Measurements from ENCODE around the gene LRRC26. TPM values are rescaled to one million over a fixed set of nuclear protein-coding genes. Genes with fewer than 3 reads are reported as not detected.

The LRRC26 gene
- total and polyA plus RNA-seq, 2 donors: 0.05 to 0.28 TPM

DNA sequence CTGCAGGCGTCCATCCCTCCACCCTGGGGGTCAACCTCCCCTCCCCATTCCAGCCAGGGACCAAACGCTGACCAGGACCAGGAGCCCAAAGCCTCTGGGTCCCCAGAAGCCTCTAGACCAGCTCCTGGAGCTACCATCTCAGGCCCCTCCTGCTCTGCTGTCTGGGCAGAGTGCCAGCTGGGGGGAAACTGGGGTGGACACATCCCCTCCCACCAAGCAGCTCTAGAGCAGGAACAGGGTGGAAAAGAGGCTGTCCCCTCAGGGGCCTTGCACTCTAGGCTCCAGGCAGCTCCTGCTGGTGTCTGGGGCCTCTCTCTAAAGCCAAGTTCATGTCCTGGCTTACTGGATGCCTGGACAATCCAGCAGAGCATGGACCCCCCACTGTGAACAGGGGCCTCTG lies 23.0 kb upstream of the LRRC26 start:
- WGBS: 92% methylated on average over 2 of the region's 2 CpGs
- Histone ChIP-seq H3K9me3 (ENCODE audit: control insufficient read depth in 2 of 2, insufficient read depth in 1 of 2, low read length in 1 of 2) (no peaks in the 10 kb centered on the region), H3K27me3 (ENCODE audit: control insufficient read depth in 2 of 2, insufficient read depth in 1 of 2, low read length in 1 of 2) (peaks cover 0 to 5% of the 10 kb centered on the region in 2 donors), H3K4me3 (ENCODE audit: low read length in 2 of 2) (no peak overlapping the region), H3K36me3 (ENCODE audit: control insufficient read depth in 2 of 2, insufficient read depth in 2 of 2, low read length in 1 of 2) (peaks cover 19 to 26% of the 10 kb centered on the region in 2 donors), H3K27ac (ENCODE audit: low read depth in 1 of 2, low read length in 1 of 2) (no peak overlapping the region), H3K4me1 (ENCODE audit: control insufficient read depth in 2 of 2, insufficient read depth in 2 of 2, low read length in 2 of 2) (peaks cover 8 to 16% of the 10 kb centered on the region in 2 donors)
- no peak for DNase-seq (ENCODE audit: low read depth in 6 of 9, low spot score in 9 of 9)

DNA sequence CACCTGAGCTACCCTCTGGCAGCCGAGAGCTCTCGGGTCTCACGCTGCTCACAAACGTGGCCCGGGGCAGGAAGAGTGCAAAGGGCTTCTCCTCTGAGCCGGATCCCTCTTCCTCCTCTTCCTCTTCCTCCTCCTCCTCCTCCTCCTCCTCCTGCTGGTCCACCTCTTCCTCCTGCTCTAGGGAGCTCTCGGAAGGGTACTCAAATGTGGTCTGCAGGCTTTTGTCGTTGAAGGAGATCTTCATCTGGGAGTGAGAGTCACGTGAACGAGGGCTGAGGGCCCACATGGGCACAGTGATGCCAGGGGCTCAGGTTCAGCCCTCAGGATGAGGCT lies 22.6 kb upstream of the LRRC26 start:
- Histone ChIP-seq H3K4me1 (ENCODE audit: control insufficient read depth in 2 of 2, insufficient read depth in 2 of 2, low read length in 2 of 2) (peaks cover 13 to 20% of the 10 kb centered on the region in 2 donors), H3K4me3 (ENCODE audit: low read length in 2 of 2) (no peak overlapping the region), H3K9me3 (ENCODE audit: control insufficient read depth in 2 of 2, insufficient read depth in 1 of 2, low read length in 1 of 2) (no peaks in the 10 kb centered on the region), H3K27ac (ENCODE audit: low read depth in 1 of 2, low read length in 1 of 2) (no peak overlapping the region), H3K27me3 (ENCODE audit: control insufficient read depth in 2 of 2, insufficient read depth in 1 of 2, low read length in 1 of 2) (peaks cover 0 to under 1% of the 10 kb centered on the region in 2 donors), H3K36me3 (ENCODE audit: control insufficient read depth in 2 of 2, insufficient read depth in 2 of 2, low read length in 1 of 2) (peaks cover 19 to 26% of the 10 kb centered on the region in 2 donors)
- WGBS: 96% methylated on average over 10 of the region's 10 CpGs
- DNase-seq (ENCODE audit: low read depth in 6 of 9, low spot score in 9 of 9): no peak

DNA sequence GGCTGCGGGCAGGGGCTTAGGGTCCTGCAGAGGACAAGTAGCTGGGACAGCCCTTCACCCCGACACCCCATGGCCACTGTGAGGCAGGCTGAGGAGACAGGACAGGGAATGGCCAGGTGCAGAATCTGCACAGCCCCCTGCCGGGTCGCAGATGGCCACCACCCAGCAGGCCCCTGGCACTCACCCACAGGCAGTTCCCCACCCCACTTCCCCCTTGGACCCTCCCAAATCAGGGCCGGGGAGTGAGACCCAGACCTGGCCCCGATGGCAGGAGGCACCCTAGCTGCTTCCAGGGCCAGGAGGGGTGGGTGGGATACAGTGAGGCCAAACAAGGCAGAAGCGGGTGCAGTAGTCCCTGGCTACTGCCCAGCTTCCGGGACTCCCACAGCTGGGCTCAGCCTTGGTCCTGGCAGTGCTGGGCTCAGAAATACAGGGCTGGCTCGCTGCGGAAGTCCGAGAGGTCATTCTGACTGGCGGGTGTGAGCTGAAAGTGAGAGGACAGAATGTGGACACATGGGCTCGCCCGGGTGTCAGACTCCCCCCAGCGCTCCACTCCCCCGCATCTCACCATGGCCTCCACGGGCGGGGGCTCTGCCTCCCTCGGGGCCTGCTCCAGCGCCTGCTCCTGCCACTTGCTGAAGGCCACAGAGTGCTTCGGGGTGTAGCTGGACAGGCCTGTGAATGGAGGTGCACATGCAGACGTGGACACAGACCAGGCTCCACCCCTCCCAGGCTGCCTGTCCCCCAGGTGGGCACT lies 22.0 kb upstream of the LRRC26 start:
- Histone ChIP-seq H3K4me1 (ENCODE audit: control insufficient read depth in 2 of 2, insufficient read depth in 2 of 2, low read length in 2 of 2) (peaks cover 18 to 26% of the 10 kb centered on the region in 2 donors), H3K27me3 (ENCODE audit: control insufficient read depth in 2 of 2, insufficient read depth in 1 of 2, low read length in 1 of 2) (no peaks in the 10 kb centered on the region), H3K4me3 (ENCODE audit: low read length in 2 of 2) (no peak overlapping the region), H3K27ac (ENCODE audit: low read depth in 1 of 2, low read length in 1 of 2) (no peak overlapping the region), H3K36me3 (ENCODE audit: control insufficient read depth in 2 of 2, insufficient read depth in 2 of 2, low read length in 1 of 2) (peaks cover 23 to 26% of the 10 kb centered on the region in 2 donors), H3K9me3 (ENCODE audit: control insufficient read depth in 2 of 2, insufficient read depth in 1 of 2, low read length in 1 of 2) (no peaks in the 10 kb centered on the region)
- DNase-seq (ENCODE audit: low read depth in 6 of 9, low spot score in 9 of 9): no peak
- 97% methylated on average over 22 of the region's 22 CpGs for WGBS

DNA sequence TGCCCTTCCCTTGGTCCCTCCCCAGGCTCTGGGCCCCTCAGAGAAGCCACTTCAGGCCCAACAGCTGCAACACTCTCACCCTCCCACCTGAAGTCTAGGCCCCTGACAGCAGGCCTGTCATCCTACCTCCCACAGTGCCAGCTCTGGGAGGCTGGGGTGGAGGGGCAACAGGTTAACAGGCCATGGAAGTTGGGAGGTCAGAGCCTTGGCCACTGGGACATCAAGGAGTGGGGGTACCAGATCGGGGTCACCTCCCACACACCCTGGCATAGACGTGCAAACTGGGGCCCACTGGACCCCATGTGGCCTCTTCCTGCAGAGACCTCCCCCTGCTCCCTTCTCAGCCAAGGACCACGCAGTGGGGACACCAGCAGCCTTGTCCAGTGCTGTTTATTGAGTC lies 21.4 kb upstream of the LRRC26 start:
- no peaks in the 10 kb centered on the region for H3K27me3 ChIP-seq (ENCODE audit: control insufficient read depth in 2 of 2, insufficient read depth in 1 of 2, low read length in 1 of 2)
- no peak for DNase-seq (ENCODE audit: low read depth in 6 of 9, low spot score in 9 of 9)
- no peaks in the 10 kb centered on the region for H3K9me3 ChIP-seq (ENCODE audit: control insufficient read depth in 2 of 2, insufficient read depth in 1 of 2, low read length in 1 of 2)
- no peak overlapping the region for H3K4me3 ChIP-seq (ENCODE audit: low read length in 2 of 2)
- peaks cover 26 to 29% of the 10 kb centered on the region in 2 donors for H3K36me3 ChIP-seq (ENCODE audit: control insufficient read depth in 2 of 2, insufficient read depth in 2 of 2, low read length in 1 of 2)
- peaks cover 18 to 29% of the 10 kb centered on the region in 2 donors for H3K4me1 ChIP-seq (ENCODE audit: control insufficient read depth in 2 of 2, insufficient read depth in 2 of 2, low read length in 2 of 2)
- H3K27ac ChIP-seq (ENCODE audit: low read depth in 1 of 2, low read length in 1 of 2): no peak overlapping the region
- WGBS: 95% methylated on average over 3 of the region's 3 CpGs

DNA sequence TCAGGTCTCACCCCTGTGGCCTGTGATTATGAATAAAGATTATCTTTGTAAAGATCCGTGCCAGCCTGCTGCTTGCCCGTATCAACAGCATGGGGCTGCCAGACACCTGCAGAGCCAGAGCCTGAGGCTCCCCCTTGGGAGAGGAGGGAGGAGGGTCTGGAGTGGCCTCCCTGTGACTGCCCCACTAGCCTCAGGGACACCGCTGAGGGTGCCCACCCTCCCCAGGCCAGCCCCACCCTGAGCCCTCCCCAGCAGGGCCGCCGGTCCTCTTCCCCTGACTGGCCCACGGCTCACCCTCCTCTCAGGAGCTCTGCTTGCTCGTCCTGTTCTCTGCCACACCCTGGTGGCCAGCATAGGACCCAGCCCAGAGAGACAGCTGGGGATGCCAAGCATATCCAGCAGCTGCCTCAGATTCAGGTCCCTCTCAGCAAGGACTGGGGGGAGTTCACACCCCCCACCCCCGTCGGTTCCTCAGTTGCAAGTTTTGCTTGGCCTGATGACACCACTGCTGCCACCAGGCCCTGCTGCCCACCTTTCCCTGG lies 20.5 kb upstream of the LRRC26 start:
- Histone ChIP-seq H3K4me1 (ENCODE audit: control insufficient read depth in 2 of 2, insufficient read depth in 2 of 2, low read length in 2 of 2) (peaks cover 18 to 29% of the 10 kb centered on the region in 2 donors), H3K36me3 (ENCODE audit: control insufficient read depth in 2 of 2, insufficient read depth in 2 of 2, low read length in 1 of 2) (peaks cover 26 to 38% of the 10 kb centered on the region in 2 donors), H3K9me3 (ENCODE audit: control insufficient read depth in 2 of 2, insufficient read depth in 1 of 2, low read length in 1 of 2) (no peaks in the 10 kb centered on the region), H3K4me3 (ENCODE audit: low read length in 2 of 2) (no peak overlapping the region), H3K27ac (ENCODE audit: low read depth in 1 of 2, low read length in 1 of 2) (no peak overlapping the region), H3K27me3 (ENCODE audit: control insufficient read depth in 2 of 2, insufficient read depth in 1 of 2, low read length in 1 of 2) (no peaks in the 10 kb centered on the region)
- DNase-seq (ENCODE audit: low read depth in 6 of 9, low spot score in 9 of 9): no peak
- WGBS: 93% methylated on average over 9 of the region's 9 CpGs

DNA sequence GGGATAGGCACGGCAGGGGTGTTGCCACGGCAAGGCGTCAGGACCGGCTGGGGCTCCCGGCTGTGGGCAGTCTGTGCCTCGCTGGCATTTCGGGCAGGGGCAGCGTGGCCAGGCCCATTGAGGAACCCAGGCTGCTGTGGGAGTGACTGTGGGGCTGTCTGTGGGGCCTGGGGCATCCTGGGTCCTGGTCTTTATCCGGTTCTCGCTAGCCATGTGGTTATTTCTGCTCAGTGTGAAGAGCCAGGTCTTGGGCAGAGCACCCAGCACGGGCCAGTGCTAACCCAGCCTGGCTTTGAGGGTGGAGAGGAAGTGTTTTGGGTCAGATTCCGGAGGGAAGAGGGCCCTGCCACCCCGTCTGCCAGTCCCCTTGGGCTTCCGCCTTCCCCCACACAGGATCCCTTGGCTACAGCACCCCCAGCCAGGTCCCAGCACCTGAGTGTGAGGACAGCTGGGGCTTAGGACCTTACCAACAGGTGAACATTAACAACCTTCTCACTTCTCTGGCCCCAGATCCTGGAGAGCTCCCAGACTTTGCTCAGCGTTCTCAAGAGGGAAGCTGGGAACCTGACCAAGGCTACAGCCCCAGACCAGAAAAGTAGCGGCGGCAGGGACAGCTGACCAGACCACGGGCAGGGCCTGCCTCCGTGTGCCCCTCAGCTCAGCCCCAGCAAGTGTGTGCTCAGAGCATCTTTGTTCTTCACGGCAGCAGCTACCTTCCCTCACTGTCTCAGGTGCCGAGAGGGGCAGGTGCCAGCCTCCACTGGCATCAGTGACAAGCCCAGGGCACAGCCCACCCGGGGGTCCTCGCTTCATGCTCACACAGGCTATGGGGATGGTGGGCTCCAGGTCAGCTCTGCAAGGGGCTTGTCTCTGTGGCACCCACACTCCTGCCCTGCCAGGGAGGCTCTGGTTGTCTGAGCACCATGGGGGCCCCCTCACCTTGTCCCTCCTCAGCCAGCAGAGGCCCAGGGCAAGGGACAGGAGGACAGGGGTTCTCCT lies 19.7 kb upstream of the LRRC26 start:
- Histone ChIP-seq H3K9me3 (ENCODE audit: control insufficient read depth in 2 of 2, insufficient read depth in 1 of 2, low read length in 1 of 2) (no peaks in the 10 kb centered on the region), H3K4me3 (ENCODE audit: low read length in 2 of 2) (peak overlapping the region; percentile 90 to 99), H3K27ac (ENCODE audit: low read depth in 1 of 2, low read length in 1 of 2) (peak overlapping the region; percentile 76 to 95), H3K4me1 (ENCODE audit: control insufficient read depth in 2 of 2, insufficient read depth in 2 of 2, low read length in 2 of 2) (peaks cover 18 to 26% of the 10 kb centered on the region in 2 donors), H3K27me3 (ENCODE audit: control insufficient read depth in 2 of 2, insufficient read depth in 1 of 2, low read length in 1 of 2) (no peaks in the 10 kb centered on the region), H3K36me3 (ENCODE audit: control insufficient read depth in 2 of 2, insufficient read depth in 2 of 2, low read length in 1 of 2) (peaks cover 30 to 46% of the 10 kb centered on the region in 2 donors)
- DNase-seq (ENCODE audit: low read depth in 6 of 9, low spot score in 9 of 9): no peak
- WGBS: 47% methylated on average over 23 of the region's 23 CpGs

DNA sequence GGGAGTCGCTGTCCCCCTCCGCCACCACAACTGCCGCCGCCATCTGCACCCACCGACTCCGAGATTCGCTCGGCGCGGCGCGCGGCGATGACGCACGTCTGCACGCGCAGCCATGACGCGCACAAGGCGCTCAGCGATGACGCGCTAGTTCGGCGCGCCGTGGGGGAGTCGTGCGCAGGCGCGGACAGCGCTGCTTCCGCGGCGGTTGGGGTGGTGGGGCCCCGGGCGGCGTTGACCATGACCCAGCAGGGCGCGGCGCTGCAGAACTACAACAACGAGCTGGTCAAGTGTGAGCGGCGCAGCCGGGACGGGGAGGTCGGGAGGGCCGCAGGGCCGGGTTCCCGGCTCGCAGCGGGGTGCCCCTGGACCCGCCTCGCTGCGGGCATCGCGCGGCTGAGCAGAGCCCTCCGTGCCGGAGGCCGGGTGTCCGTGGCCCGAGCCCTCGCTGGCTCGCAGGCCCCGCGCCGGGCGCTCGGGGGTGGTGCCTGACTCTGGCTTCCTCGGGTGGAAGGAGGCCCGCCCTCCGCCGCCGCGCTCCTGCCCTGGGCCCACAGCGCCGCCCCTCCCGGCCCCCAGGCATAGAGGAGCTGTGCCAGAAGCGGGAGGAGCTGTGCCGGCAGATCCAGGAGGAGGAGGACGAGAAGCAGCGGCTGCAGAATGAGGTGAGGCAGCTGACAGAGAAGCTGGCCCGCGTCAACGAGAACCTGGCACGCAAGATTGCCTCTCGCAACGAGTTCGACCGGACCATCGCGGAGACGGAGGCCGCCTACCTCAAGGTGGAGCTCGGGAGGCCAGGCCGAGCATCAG lies 18.8 kb upstream of the LRRC26 start, which contains the start of the genes ANAPC2 and SSNA1:
ANAPC2 (minus strand) TSS at position 71 of the 807 bp plus-strand sequence; CDS start at position 43, 28 bp downstream.
SSNA1 (plus strand) TSS at position 187 of the 807 bp plus-strand sequence; CDS start at position 238, 51 bp downstream.
- DNase-seq (ENCODE audit: low read depth in 6 of 9, low spot score in 9 of 9): peak; percentile 75 to 98 (median 94)
- Histone ChIP-seq H3K9me3 (ENCODE audit: control insufficient read depth in 2 of 2, insufficient read depth in 1 of 2, low read length in 1 of 2) (no peaks in the 10 kb centered on the region), H3K4me1 (ENCODE audit: control insufficient read depth in 2 of 2, insufficient read depth in 2 of 2, low read length in 2 of 2) (peaks cover 18 to 25% of the 10 kb centered on the region in 2 donors), H3K27ac (ENCODE audit: low read depth in 1 of 2, low read length in 1 of 2) (peak within 1 kb of the TSS; percentile 76 to 95), H3K4me3 (ENCODE audit: low read length in 2 of 2) (peak within 1 kb of the TSS; percentile 90 to 99), H3K27me3 (ENCODE audit: control insufficient read depth in 2 of 2, insufficient read depth in 1 of 2, low read length in 1 of 2) (no peaks in the 10 kb centered on the region), H3K36me3 (ENCODE audit: control insufficient read depth in 2 of 2, insufficient read depth in 2 of 2, low read length in 1 of 2) (peaks cover 35 to 55% of the 10 kb centered on the region in 2 donors)
- WGBS: under 1% methylated on average over 98 of the region's 98 CpGs

DNA sequence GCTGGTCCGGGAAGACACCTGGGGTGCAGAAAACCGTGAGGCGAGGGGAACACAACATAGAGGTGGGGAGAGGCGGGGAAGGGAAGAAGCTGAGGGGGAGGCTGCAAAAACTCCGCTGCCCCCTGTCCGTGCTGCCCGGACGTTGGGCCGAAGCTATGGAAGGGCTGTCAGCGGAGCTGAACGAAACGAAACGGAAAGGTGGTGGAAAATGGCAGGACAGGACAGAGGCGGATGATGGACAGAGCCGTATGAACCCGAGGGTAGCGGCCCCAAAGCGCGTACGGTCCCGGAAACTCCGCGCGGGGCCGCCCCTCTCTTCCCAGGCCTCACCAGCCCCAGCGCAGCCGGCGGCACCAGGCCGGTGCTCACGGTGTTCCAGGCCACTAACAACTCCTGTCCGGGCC lies 18.2 kb upstream of the LRRC26 start:
- Histone ChIP-seq H3K9me3 (ENCODE audit: control insufficient read depth in 2 of 2, insufficient read depth in 1 of 2, low read length in 1 of 2) (no peaks in the 10 kb centered on the region), H3K27ac (ENCODE audit: low read depth in 1 of 2, low read length in 1 of 2) (peak overlapping the region; percentile 69 to 95), H3K36me3 (ENCODE audit: control insufficient read depth in 2 of 2, insufficient read depth in 2 of 2, low read length in 1 of 2) (peaks cover 41 to 61% of the 10 kb centered on the region in 2 donors), H3K4me1 (ENCODE audit: control insufficient read depth in 2 of 2, insufficient read depth in 2 of 2, low read length in 2 of 2) (peaks cover 18 to 25% of the 10 kb centered on the region in 2 donors), H3K4me3 (ENCODE audit: low read length in 2 of 2) (peak overlapping the region; percentile 90 to 99), H3K27me3 (ENCODE audit: control insufficient read depth in 2 of 2, insufficient read depth in 1 of 2, low read length in 1 of 2) (no peaks in the 10 kb centered on the region)
- WGBS: under 1% methylated on average over 31 of the region's 31 CpGs
- DNase-seq (ENCODE audit: low read depth in 6 of 9, low spot score in 9 of 9): no peak

All from thymus (tissue), 11 donors.